Measurements from ENCODE around the gene CCDC175.

The CCDC175 gene

DNA sequence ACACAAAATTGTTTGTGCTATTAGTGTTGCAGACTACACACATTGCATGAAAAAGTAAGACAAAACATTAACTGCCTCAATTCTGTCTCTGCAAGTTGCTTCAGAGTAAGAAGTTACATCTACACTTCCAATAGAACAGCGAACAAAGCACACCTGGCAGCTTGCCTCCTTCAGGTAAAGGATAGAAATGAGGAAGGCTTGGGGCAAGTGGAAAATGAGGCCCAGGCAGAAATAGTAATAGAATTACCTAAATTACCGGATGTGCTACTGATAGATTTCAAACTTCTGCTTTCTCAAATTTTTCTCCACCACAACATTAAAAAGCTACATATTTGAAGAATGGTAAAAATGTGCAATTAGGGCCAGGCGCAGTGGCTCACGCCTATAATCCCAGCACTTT is 37.7 kb downstream of the CCDC175 start:
- DNase-seq = no peak

DNA sequence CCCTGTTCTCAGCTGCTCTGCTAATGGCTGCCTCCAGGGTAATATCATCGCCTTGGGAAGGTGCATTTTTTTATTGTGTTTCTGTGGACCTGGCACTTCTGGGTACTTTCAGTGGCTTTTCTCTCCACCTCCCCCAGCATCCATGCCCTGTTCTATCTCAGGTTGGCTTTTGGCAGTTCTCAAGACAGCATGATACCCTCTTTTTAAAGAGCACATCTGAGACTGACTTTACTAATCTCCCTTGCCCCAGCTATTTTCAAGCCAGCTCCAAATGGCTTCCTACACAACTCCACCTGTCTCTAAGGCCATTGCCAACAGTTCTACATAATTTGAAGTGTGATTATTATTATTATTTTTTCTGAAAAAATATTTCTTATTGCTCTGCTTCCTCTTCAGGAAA is 39.1 kb downstream of the CCDC175 start:
- DNase-seq = no peak

DNA sequence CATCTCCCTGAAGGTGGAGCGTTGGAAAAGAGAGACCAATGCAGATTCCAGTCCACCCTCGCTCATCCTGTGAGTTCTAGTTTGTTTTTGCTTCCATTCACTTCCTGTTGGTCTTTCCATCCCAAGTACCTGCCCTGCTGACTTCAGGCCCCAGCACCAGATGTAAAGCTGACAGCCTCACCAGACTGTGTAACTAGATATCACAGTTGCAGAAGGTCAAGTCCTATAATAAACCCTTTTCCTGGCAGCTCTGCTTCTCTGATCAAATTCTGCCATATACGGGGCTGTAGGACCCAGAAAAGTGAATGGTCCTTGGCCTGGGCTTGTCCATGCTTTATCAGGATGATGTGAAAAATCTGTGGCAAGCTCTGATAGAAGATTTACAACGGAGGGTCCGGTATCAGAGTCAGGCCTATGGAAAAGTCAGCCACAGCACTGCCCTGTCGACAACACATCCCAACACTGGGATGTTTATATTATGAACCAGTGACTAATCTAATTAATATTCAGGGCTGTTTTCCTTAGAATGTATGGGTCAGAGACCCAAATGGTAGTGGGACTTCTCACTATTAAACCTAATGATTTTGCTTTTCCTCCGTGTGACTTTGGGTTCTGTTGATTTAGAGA is 42.1 kb downstream of the CCDC175 start:
- no peak for DNase-seq

DNA sequence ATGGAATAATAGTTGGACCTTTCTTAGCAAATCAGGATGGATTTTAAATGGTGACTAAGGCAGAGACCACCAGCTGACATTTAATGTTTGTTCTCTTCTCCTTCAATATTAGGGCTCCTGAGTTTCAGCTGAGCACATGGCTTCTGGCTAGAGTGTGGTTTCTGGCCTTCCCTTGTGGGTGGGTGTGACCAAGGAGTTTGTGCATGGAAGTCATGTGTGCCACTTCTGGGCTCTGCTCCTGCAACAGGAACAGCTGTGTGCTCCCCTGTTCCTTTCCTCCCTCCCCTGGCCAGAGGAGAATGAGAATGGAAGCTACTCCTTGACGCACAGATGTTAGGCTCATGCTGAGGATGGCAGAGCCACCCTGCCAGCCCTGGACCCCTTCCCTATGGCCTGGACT is 44.2 kb downstream of the CCDC175 start:
- no peak for DNase-seq

DNA sequence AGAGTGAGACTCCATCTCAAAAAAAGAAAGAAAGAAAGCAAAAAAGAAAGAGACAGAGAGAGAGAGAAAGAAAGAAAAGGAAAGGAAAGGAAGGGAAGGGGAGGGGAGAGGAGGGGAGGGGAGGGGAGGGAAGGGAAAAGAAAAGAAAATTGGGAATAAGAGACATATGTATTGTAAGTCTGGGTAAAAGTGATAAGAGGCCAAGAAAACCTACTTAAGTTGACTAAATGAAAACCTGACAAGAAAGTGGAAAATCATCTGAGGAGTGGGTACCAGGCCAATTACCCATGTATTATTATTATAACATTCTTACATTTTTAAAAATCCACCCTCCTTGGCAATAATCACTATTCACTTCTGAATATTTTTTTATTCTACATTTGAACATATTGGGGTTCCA is 46.3 kb downstream of the CCDC175 start:
- DNase-seq = no peak

DNA sequence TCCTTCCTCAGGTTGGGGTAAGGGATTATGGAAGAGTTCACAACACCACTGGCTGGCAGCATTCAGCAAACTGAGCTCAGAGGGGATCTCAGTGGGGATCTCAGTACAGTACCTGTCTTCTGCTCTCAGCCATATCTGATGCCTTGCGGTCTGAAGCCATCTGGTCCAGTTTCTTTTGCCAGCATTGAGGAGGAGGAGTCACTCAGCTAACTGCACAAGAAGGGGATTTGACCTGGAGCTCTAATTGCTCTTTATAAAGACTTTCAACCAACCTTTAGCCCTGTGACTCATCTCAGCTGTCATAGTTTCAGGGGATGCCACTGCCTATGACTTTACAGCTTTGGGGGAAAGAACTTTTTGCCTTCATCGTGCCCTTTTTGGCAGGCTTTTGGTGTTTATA is 47.4 kb downstream of the CCDC175 start:
- no peak for DNase-seq

DNA sequence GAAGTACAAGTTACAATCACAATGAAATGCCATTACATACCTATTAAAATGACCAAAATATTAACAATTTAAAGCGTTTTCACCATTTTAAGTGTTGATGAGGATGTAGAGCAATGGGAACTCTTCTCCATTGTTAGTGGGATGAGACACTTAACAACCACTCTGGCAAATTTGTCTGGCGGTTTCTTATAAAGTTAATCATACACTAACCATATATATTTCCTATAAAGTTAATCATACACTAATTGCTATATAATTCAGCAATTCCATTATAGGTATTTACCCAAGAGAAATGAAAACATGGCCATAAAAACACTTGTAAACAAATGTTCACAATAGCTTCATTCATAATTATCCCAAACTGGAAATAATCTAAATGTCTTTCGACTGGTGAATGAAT is 56.4 kb downstream of the CCDC175 start:
- no peak for DNase-seq

DNA sequence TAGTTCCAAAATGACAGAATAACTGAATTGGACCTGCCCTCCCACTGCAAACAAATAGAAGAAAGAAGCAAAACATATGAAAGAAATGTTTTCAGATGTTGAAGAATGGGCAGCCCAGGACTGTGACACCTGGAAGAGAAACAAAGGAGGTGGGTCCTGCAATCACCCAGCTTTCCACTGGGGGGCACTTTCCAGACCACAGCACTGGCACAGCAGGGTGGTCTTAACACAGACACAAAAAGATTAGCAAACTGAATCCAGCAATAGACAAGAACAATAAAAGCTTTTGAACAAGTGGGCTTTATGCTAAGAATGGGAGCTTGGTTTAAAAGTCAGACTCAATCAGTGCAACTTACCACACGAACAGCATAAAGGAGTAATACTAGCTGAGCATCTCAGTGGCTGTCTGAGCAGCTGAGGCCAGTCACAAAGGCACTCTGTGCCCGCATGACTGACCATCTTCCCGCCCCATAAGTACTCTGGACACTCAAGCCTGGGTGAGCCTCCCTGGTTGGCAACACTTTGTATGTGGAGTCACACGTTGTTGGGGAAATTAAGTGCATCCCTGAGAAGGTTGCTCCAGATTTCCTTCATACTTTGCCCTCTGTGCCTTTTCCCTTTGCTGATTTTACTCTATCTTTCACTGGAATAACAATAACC is 64.6 kb downstream of the CCDC175 start:
- no peak for DNase-seq

DNA sequence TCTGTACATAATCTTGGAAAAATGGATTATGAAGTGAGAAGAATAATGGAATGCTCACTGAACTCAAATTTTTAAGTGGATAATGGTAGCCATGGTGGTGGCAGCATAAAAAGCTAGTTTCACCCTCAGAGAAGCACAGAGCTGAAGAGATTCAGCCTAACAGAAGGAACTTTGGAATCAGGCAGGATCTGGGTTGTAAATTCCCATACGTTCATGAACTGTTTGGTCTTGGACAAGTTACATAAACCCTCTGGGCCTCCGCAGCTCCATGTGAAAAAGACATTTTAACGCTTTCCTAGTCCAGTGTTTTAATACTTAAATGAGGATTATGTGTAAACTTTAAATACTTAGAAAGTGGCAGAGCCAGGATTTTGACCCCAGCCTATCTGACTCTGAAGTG is 65.6 kb downstream of the CCDC175 start:
- no peak for DNase-seq

DNA sequence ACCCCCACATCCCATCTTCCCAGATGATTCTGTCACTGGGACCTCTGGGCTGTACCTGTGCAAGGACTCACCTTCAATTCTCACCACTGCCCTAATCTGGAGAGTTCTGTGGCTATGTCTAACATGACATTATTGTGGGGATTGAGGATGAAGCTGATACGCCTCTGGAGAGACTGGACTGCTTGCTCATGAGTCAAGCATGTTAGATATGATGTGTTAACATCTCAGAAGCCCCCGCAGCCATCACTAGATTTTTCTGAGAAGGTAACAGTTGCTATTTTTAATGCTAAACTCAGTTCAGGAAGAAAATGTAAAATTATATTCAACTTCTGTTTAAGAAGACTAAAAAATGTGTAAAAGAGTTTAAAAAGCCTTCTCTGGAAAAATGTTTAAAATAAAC is 66.6 kb downstream of the CCDC175 start:
- no peak for DNase-seq

DNA sequence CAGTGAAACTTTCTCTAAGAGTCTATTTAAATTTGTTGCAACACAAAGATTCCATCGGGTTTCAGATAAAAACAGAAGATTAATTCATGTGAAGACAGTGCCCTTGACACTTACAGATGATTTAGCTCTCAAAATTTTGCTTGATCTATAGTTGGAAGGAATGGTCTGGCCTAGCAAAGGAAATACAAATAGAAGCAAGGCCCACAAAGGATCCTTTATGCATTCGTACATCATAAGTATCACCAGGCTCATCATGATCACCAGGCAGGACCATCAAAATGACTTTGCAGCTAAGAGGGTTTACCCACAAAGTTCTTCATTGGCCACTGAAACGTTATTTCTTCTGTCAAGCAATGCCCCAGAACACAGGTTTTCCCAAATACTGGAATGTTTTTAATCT is 67.5 kb downstream of the CCDC175 start:
- no peak for DNase-seq

DNA sequence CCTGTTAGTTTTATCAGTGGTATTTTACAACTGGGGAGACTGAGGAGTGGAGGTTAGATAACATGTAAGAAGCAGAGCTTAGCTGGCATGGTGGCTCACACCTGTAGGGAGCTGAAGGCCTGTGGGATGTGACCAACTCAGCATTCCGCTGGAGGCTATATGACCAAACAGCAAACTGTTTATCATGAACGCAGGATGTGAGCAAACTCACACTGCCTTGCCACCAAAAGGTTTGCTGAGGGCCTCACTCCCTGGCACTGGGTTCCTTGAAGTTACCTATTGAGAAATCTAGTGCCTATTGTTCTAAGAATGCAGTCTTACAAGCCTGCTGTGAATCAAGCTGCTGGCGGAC is 68.9 kb downstream of the CCDC175 start:
- DNase-seq = no peak

DNA sequence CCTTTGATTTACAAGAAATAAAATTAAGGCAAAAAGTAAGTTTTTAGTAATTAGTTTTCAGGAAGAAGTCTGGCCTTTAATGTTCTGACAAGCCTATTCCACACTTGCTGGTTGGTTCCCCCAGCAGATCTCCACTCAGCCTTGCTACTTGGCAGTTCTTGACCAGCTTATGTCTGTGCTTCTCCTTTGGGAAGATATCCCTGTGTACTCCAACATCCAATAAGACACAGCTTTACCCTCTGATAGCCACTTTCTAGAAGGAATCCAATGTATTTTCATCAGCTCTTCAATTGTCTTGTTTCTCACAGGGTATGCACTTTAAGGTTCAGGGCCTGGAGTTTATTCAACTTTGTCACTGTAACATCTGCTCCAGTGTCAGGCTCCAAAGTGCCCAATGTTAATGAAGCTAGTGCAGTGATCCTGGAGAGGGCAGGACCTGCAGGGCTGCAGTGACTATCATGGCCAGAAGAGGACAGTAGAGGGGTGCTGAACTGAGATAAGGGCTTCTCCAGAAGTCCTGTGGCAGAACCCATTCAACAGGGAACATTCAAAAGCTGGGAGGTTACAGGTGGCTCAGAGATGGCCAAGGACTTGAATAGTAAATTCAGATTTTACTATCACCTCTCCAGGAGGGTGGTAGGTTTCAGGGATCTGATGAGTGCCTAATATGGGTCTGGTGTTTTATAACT is 69.4 kb downstream of the CCDC175 start:
- peak; percentile 48 for DNase-seq

DNA sequence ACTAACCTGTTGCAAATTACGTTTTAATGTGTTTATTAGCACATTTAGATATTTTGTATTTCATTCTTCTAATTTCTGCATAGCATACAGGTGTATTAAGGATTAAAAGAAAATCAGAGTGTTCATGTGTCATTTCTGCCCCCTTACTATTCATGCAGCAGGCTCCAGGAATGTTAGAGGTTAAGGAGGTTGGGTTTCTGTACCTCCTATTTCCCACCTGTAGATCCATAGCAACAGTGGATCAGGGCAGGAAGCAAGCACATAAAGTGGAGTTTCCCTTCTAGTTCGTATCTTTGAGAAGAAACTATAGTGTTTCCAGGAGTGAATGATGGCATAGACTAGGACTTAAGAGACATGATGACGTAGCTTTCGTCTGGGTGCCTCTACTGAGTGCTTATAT is 73.4 kb downstream of the CCDC175 start:
- DNase-seq = no peak

DNA sequence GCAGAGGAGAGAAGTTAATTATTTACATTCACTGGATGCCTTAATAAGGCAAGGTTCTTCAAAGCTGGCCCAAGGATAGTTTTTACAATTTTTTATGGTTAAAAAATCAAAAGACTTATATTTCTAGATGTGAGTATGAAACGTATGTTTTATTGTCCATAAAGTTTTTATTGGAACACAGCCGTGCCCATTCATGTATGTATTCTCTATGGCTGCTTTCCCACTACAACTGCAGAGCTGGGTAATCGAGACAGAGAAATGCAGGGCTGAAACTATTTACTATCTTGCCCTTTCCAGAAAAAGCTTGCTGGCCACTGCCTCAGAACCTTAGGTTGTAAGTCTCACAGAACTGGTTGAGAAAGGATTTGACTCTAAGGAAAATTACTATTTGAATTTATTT is 75.9 kb downstream of the CCDC175 start:
- no peak for DNase-seq

DNA sequence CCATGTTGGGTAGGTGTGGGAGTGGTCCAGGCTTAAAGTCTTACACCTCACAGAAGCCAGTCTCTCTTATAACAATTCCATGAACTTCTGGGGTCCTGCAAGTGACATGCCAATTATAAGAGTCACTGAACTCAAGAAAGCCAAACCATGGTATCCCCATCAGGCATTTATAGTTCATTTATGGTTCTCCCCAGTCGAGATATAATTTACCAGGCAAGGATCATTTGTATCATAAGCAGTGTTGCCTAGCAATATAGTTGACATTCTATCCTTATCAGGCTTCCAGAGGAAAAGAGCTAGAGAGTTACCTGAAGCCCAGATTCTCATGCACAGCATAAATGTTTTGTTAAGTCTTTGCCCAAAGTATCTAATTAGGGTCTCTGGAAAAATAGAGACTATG is 84.2 kb downstream of the CCDC175 start:
- no peak for DNase-seq

DNA sequence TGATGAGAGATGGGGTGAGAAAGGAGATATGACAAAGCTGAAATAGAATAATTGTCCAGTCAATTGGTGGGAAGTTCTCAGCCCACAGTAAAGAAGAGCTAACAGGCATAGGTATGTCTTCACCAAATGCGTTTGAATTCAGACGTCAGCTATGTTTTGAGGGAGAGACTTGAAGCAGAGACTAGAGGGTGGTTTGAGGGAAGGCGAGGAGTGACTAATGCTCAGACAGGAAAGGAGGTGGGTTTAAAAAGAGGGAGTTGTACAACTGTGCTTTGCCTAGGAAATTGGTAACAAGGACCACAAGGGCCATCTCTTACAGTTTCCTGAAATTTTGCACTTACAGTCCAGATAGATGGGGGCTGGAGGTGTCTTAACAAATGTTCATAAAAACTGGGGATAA is 85.9 kb downstream of the CCDC175 start:
- DNase-seq = no peak

DNA sequence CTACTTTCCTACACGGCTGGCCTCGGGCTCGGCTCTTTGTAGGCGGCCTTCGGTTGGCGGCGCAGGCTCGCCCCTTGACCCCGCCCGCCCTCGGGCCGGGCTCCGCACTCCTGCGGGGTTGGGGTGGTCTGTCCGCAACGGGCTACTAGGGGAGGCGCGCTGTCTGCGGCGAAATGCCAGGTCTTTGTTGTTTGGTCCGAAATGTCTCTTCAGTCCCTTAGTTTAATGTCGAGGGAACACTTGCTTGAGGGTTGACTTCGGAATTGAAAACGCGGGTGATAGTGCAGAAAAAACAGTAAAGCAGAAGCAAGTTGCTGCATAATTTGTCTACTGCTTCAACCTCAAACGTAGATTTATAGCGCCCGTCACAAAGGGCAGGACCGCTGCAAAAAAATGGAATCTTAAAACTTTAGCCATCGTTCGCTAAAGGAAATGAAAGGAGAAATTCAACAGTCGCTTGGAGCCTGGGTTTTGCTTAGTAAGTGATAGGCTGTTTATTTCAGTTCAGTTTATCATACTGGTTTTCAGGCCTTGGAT is 91.9 kb downstream of the CCDC175 start:
- no peak for DNase-seq

DNA sequence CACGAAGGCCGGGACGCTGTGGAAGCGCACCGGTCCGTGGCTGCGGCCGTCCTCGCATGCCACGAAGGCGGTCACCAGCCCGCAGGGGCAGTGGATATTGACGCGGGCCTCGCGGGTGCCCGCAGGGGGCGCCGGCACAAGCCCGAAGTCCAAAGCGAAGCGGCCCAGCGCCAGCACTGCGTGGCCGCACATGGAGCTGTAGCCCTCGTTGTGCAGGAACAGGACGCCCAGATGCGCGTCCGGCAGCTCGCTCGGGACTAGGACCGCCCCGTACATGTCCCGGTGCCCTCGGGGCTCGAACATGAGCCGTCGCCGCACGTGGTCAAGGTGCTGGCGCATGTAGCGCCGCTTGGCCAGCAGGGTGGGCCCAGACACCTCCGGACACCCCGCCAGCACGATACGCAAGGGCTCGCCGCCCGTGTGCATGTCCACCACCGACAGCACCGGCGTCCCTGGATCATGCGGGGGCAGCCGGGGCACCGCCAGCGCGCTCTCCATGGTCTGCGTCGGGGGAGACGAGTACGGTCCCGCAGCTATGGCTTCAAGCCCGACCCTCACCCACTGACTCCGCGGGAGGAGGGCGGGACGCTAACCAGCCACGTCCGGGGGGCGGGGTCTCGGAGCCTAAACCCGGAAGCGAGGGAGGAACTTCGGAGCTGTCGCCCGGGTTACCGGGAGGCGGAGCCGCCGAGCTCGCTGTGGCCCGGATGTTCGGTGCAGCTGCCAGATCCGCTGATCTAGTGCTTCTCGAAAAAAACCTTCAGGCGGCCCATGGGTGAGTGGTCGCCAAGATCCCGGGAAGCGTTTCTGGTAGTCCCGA is 92.6 kb downstream of the CCDC175 start, which contains the start of the genes JKAMP and L3HYPDH:
JKAMP (plus strand) TSS at position 699 of the 820 bp plus-strand sequence; CDS start at position 772, 73 bp downstream.
L3HYPDH (minus strand) TSS at position 590 of the 820 bp plus-strand sequence; CDS start at position 498, 92 bp downstream.
- peak; percentile 97 for DNase-seq

DNA sequence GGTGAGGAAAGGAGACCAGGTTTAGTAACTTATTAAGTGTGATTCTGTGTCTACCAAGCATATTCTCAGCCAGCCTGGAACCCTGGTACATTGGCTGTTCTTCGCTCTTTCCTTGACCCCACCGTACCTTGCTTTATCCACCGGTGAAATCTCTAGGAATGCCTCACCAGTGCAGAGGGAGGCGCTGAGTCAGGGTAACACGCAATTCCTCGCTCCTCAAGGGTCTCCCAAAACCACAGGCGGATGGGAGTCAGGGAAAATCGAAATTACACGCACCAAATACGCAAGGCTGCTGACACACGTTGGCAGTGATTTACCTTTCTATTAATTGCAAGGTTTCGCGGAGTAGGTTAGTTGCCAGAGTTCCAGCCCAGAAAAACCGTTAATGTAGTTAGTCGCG is 93.2 kb downstream of the CCDC175 start:
- peak; percentile 68 for DNase-seq

DNA sequence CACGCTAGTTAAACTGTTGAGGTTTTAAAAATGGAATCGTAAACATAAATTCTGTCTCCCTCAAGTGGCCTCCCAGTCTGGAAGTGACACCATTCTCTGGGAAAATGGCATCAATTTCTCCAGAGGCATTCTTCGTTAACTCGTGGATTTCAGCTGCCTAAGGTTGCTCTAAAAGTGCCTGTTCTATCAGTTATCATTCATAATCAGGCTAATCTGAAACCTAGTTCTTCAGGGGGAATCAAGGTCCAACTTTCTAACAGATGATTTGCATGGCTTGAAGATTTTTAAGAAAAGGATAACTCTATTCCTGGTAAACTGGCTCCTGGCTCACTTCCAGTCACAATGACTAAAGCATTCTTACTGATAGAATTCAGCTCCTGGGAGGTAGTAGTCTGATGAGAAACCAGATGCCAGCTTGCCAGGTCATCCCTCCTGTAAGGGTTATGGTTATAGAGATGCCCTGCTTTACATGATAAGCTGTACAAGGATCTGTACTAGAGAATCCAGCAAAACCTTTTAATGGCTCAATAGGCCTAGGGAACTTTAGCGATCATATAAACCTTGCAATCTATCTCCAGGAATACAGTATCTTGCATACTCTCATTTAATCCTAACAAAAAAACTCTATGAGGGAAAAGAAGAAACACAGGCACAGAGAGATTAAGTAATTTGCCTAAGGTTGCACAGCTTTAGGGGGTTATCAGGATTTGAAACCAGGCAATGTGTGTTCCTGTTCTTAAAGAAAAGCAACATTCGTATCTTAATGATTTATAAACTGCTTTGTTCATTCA is 93.9 kb downstream of the CCDC175 start:
- DNase-seq = peak; percentile 96
